Small intestine (tissue), 7 donors: Measurements from ENCODE around the gene ZBTB16. TPM values are rescaled to one million over a fixed set of nuclear protein-coding genes. Genes with fewer than 3 reads are reported as not detected.

Experiments
- DNase-seq, 2 donors: peaks; one replicate each; pipeline versions ENCODE4 v3.0.0 to v3.0.0-alpha.2; 2013
- FAIRE-seq: peaks from 2 replicates; lab custom pipeline; 2012; peaks lifted over from hg19 to GRCh38; lab: Jason Lieb, UNC
- H3K27ac ChIP-seq, 3 donors: one replicate each; pipeline ENCODE4 v1.5.1; 2013; ENCODE audit warnings: low read length in 2 of 3, mild to moderate bottlenecking in 2 of 3, control low read depth in 1 of 3, inconsistent platforms in 1 of 3, low read depth in 1 of 3, moderate library complexity in 1 of 3
- H3K27me3 ChIP-seq, 3 donors: one replicate each; pipeline ENCODE4 v1.6.1; 2013; ENCODE audit warnings: low read length in 3 of 3, inconsistent platforms in 1 of 3; ENCODE audit not compliant: control insufficient read depth in 3 of 3, insufficient read depth in 3 of 3
- H3K36me3 ChIP-seq, 3 donors: one replicate each; pipeline ENCODE4 v1.6.1; 2013; ENCODE audit warnings: low read length in 3 of 3, inconsistent platforms in 1 of 3, low read depth in 1 of 3, mild to moderate bottlenecking in 1 of 3, moderate library complexity in 1 of 3; ENCODE audit not compliant: control insufficient read depth in 3 of 3, insufficient read depth in 2 of 3
- H3K4me1 ChIP-seq, 3 donors: one replicate each; pipeline ENCODE4 v1.6.1; 2013; ENCODE audit warnings: low read length in 2 of 3, inconsistent platforms in 1 of 3, low read depth in 1 of 3, mild to moderate bottlenecking in 1 of 3, moderate library complexity in 1 of 3; ENCODE audit not compliant: control insufficient read depth in 3 of 3, insufficient read depth in 2 of 3
- H3K4me3 ChIP-seq, 3 donors: one replicate each; pipeline ENCODE4 v1.5.1; 2013; ENCODE audit warnings: low read length in 3 of 3, control low read depth in 1 of 3, inconsistent platforms in 1 of 3, low read depth in 1 of 3, mild to moderate bottlenecking in 1 of 3, moderate library complexity in 1 of 3
- H3K9me3 ChIP-seq, 2 donors: one replicate each; pipeline ENCODE4 v1.6.1; 2013; ENCODE audit warnings: low read depth in 1 of 2, low read length in 1 of 2; ENCODE audit not compliant: control insufficient read depth in 2 of 2, insufficient read depth in 1 of 2
- WGBS, 3 donors: extraction: QIAGEN DNeasy Blood & Tissue Kit; methylation state at CpG; one replicate each; pipeline ENCODE4 v1.1.7; 2013; 5-methylcytosine and 5-hydroxymethylcytosine counted together
- polyA plus RNA-seq, 4 donors: library from polyadenylated mRNA; stranded (reverse) in 3 of 4; unstranded in 1 of 4; fragments of 200-250 nt in 3 of 4; fragments of 120-200 nt in 1 of 4; gene quantifications; one replicate each; pipeline versions ENCODE4 v1.2.1 to v1.2.3, GENCODE V29; 2013
- donor health status: healthy with polysubstance abuse.
- donor health status: control.
- donor health status: control.
- donor health status: Bipolar disorder and iron deficiency.
- donor health status: healthy.

ZBTB16 gene
- polyA plus RNA-seq, 4 donors: 1.5 to 32.4 (median 17.4) TPM

DNA sequence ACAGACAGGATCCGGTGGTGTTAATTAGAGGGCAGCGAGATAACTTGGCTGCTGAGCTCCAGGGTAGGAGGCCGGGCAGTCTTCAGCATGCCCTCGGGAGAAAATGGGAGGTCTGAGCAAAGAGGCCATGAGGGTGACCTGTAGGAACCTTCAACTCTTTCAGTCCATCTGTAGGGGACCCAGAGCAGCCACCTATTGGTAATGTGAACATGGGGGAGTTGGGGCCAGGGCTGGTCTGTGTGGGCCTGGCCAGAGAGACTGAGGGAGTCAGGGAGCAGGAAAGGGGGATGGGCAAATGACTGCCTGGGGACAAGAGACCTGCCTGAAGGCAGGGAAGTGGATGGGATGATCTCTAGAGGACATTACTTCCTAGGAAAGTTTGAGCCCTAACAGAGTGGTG lies 135.6 kb downstream of the ZBTB16 start:
- FAIRE-seq: no peak
- peaks cover 0 to 10% of the 10 kb centered on the region in 2 donors for H3K9me3 ChIP-seq
- H3K27me3 ChIP-seq: no peaks in the 10 kb centered on the region
- DNase-seq: no peak
- H3K4me1 ChIP-seq: peaks cover 0 to 7% (median 0%) of the 10 kb centered on the region in 3 donors
- H3K4me3 ChIP-seq: no peak overlapping the region
- no peaks in the 10 kb centered on the region for H3K36me3 ChIP-seq
- H3K27ac ChIP-seq: peak overlapping the region in 1 of 3 donors; percentile 33
- 84 to 91% (median 85%) methylated on average over 4 of the region's 4 CpGs for WGBS, 3 donors

DNA sequence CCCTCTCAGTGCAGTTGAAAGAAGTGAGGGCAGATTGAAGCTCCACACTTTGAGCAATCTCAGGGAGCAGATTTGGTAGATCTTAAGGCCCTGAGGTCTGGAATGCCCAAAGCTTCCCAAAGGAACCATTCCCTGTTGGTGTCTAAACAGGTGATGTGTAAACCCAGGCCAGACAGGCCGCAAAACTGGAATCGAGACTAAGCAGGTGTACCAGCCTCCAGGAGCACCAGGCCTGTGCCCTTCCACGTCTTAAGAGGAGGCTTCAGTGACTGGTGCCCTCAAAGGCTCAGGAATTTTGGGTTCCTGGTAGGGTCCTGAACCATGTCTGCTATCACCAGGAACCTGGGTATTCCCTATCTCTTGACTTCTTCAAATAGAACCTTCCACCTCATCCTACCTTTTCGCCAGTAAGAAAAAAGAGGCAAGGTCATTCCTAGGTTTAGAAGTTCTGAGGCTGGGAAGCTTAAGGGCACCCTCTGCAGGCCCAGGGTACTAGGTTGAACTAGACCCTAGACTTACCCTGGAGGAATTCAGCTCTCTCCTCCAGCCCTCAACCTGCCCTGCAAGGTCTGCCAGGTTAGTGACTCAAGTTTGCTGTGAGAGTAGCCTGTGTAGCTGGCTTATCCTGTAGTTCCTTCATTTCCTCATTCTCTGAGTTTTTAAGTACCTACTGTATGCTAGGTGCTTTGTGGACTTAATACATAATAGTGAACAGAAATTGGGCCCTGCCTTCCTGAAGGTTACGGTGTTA lies 136.6 kb downstream of the ZBTB16 start:
- WGBS, 3 donors: 93 to 96% (median 95%) methylated on average over 5 of the region's 5 CpGs
- H3K27me3 ChIP-seq: no peaks in the 10 kb centered on the region
- H3K27ac ChIP-seq: peak overlapping the region in 2 of 3 donors; percentile 33 to 36
- DNase-seq (no peak), FAIRE-seq (no peak)
- H3K36me3 ChIP-seq: no peaks in the 10 kb centered on the region
- peaks cover 0 to 7% (median 0%) of the 10 kb centered on the region in 3 donors for H3K4me1 ChIP-seq
- peaks cover 0 to 7% of the 10 kb centered on the region in 2 donors for H3K9me3 ChIP-seq
- no peak overlapping the region for H3K4me3 ChIP-seq

DNA sequence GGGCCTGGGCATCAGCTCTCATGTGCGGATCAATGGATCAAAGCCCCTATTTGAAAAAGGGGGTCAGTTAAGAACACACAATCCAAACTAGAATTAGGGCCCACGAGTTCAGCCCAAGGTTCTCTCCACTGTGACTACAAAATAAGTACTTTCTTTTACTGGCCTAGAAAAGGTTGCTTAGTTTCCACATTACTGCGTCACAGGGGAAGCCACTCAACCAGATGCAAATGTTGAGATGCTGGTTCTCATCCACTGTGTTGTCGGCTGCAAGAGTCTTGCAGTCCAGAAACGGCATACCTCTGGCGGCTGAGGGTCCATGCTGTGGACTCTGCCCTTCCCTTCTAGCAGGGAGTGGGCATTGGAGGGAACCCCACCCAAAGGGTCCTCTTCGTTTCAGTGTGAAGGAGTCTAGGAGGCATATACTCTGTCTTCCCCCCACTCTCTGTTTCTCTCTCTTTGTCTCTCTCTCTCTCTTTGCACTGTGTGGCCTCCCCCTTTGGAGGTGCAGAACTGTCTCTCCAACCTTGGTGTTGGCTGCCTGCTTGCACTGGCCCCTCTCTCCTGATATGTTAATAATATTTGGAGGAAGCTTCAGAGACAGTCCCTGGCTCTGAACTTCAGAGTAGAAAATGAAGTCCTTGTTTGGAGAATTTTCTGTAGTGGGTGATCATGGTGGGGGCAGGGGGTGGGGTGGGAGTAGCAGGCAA lies 137.6 kb downstream of the ZBTB16 start:
- Histone ChIP-seq H3K4me1 (peaks cover 0 to 7% (median 0%) of the 10 kb centered on the region in 3 donors), H3K4me3 (no peak overlapping the region), H3K36me3 (no peaks in the 10 kb centered on the region), H3K9me3 (peaks cover 0 to under 1% of the 10 kb centered on the region in 2 donors), H3K27ac (peak overlapping the region in 2 of 3 donors; percentile 36 to 78), H3K27me3 (no peaks in the 10 kb centered on the region)
- 75 to 80% (median 75%) methylated on average over 7 of the region's 7 CpGs for WGBS, 3 donors
- no peak for FAIRE-seq
- no peak for DNase-seq

DNA sequence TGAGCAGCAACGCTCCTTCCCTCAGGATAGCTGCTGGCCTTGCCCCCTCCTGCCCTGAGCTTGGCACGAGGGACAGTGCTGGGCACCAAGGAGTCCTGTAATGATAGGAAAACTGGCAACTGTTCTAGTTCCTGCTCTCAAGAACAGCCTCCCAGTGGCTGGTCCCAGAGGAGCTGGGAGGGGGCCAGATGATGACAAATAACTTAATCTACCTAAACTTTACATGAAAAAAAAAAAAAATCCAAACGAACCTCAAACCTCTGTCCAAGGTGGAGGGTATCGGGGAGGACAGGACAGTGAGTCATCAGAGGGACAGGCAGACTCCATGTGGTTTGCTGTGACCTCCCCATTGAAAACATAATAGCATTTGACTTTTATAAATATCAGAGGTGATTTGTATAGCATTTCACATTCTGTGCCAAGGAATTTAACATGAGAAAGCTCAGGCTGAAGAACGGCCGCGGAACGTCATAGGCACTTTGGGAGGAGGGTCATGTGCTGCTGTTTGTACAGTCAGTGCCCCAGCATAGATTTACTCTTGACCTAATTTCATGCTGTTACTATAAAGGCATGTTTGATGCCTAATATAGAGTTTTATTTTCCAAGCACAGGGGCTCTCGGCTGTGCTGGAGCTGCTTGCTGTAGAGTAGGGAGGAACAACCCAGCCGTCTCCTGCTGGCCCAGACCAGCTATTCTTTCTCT lies 138.4 kb downstream of the ZBTB16 start:
- peaks cover 0 to 7% (median 0%) of the 10 kb centered on the region in 3 donors for H3K4me1 ChIP-seq
- peak overlapping the region in 2 of 3 donors; percentile 66 to 85 for H3K27ac ChIP-seq
- no peak for DNase-seq
- H3K4me3 ChIP-seq: no peak overlapping the region
- no peaks in the 10 kb centered on the region for H3K36me3 ChIP-seq
- no peak for FAIRE-seq
- 52 to 66% (median 65%) methylated on average over 10 of the region's 10 CpGs for WGBS, 3 donors
- H3K9me3 ChIP-seq: no peaks in the 10 kb centered on the region
- no peaks in the 10 kb centered on the region for H3K27me3 ChIP-seq

DNA sequence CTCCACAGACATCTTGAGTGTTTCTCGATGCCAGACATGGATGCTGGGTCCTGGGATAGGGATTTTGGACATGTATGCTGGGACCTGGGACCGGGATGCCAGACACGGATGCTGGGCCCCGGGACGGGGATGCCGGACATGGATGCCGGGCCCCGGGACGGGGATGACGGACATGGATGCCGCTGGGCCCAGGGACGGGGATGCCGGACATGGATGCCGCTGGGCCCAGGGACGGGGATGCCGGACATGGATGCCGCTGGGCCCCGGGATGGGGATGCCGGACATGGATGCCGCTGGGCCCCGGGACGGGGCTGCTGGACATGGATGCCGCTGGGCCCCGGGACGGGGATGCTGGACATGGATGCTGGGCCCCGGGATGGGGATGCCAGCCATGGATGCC lies 139.5 kb downstream of the ZBTB16 start:
- Histone ChIP-seq H3K36me3 (no peaks in the 10 kb centered on the region), H3K4me1 (peaks cover 0 to 7% (median 0%) of the 10 kb centered on the region in 3 donors), H3K27ac (peak overlapping the region in 2 of 3 donors; percentile 66 to 81), H3K4me3 (no peak overlapping the region), H3K27me3 (no peaks in the 10 kb centered on the region), H3K9me3 (no peaks in the 10 kb centered on the region)
- FAIRE-seq (no peak), DNase-seq (no peak)
- 96 to 97% (median 97%) methylated on average over 26 of the region's 26 CpGs for WGBS, 3 donors

DNA sequence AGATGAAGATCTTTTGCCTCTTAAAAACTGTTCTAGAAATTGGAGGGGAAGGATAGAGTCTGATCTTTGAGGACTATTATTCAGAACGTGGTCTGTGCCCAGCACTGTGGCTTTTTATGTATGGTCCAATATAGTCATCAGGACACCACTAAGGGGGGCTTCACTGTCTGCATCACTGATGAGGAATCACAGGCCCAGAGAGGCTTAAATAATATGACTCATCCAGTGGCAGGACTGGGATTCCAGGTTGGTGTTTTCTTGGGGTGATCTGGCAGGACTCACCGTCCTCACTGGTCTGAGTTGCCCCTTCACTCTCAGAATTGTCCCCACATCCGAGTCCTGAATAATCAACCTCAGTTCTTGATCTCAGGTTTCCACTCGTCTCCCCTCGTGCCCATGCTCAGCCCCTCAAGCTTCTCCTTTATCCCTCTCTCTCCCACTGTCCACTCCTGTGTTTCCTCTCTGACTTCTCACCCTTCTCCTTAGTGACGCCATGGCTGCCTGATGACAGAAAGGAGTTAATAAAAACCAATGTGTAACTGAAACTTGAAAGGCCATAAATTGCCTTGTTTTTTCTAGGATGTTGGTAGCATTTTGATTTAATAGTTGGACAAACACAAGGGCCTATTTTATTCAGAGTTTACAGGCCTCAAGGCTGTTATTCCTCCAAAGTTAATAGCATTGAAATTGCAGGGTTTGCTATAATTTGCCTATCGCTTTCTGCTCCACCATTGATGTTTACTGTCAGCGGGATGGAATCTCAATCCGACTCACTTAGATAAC lies 141.0 kb downstream of the ZBTB16 start:
- H3K27me3 ChIP-seq: no peaks in the 10 kb centered on the region
- no peak overlapping the region for H3K4me3 ChIP-seq
- H3K27ac ChIP-seq: peak overlapping the region in 1 of 3 donors; percentile 32
- FAIRE-seq (no peak), DNase-seq (no peak)
- H3K9me3 ChIP-seq: no peaks in the 10 kb centered on the region
- peaks cover 0 to 3% (median 0%) of the 10 kb centered on the region in 3 donors for H3K4me1 ChIP-seq
- H3K36me3 ChIP-seq: peaks cover 0 to 3% (median 0%) of the 10 kb centered on the region in 3 donors
- 85 to 92% (median 89%) methylated on average over 9 of the region's 9 CpGs for WGBS, 3 donors

DNA sequence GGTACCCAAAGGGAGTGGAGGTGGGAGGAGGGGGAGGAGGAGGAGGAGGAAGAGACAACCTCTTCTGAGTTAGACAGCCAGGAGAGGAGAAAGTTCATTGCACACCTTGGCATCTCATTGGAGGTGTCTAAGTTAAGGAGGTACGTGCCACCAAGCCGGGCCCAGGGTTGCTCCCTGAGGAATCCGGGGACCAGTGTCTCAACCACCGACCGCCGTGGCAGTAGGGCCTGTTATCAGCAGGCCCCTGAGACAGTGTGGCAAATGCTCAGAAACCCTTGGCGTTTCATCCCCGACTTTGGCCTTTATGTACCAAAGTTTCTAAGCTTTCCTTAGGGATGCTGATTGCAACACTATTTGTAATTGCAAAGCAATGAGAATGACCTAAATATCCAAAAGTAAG lies 141.7 kb downstream of the ZBTB16 start:
- no peaks in the 10 kb centered on the region for H3K27me3 ChIP-seq
- DNase-seq: no peak
- FAIRE-seq: no peak
- H3K36me3 ChIP-seq: peaks cover 0 to 3% (median 0%) of the 10 kb centered on the region in 3 donors
- WGBS, 3 donors: 94 to 97% (median 97%) methylated on average over 8 of the region's 8 CpGs
- no peak overlapping the region for H3K27ac ChIP-seq
- no peaks in the 10 kb centered on the region for H3K9me3 ChIP-seq
- H3K4me3 ChIP-seq: no peak overlapping the region
- peaks cover 0 to 1% (median 0%) of the 10 kb centered on the region in 3 donors for H3K4me1 ChIP-seq
